Lower leg skin (tissue), 3 donors: ENCODE results near the gene STPG1.

ENCODE experiments used
- POLR2A ChIP-seq, 2 donors: fragments of 450-650 bp; IDR thresholded peaks; one replicate each; pipeline ENCODE4 v1.6.1; 2016 to 2017; ENCODE audit warnings: antibody characterized with exemption in 2 of 2, mild to moderate bottlenecking in 1 of 2, moderate library complexity in 1 of 2
- TF ChIP-seq, protein P1 (sequence below), 3 donors: fragments of 450-650 bp; IDR thresholded peaks; one replicate each; pipeline ENCODE4 v1.5.1; 2016; ENCODE audit warnings: antibody characterized with exemption in 3 of 3, mild to moderate bottlenecking in 3 of 3, moderate library complexity in 2 of 3

DNA sequence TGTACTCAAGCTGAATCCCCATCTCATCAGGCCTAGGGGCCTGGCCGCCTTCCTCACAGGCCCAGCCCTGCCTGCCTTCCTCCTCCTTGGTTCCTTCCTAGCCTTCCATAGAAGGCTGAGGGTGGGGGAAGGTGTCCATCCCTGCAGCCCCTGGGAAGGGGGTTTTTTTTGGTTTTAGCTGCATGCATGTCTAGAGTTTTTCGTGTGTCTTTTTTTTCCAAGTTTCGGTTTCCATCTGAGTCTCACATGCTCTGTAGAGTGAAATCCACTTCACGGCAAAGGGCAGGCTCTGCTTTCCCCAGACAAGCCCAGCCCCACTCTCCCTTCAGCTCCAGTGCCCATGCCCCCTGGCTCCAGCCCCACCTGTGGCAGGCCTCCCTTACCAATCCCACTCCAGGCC is 62.3 kb downstream of the STPG1 start:
- TF ChIP-seq, protein P1, sequence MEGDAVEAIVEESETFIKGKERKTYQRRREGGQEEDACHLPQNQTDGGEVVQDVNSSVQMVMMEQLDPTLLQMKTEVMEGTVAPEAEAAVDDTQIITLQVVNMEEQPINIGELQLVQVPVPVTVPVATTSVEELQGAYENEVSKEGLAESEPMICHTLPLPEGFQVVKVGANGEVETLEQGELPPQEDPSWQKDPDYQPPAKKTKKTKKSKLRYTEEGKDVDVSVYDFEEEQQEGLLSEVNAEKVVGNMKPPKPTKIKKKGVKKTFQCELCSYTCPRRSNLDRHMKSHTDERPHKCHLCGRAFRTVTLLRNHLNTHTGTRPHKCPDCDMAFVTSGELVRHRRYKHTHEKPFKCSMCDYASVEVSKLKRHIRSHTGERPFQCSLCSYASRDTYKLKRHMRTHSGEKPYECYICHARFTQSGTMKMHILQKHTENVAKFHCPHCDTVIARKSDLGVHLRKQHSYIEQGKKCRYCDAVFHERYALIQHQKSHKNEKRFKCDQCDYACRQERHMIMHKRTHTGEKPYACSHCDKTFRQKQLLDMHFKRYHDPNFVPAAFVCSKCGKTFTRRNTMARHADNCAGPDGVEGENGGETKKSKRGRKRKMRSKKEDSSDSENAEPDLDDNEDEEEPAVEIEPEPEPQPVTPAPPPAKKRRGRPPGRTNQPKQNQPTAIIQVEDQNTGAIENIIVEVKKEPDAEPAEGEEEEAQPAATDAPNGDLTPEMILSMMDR (IDR thresholded peaks at IDR 0.05): no peak
- no peak for TF ChIP-seq POLR2A (IDR thresholded peaks at IDR 0.05)
